Left ventricle myocardium superior (tissue), 1 donor: Measurements from ENCODE around the gene LRP6. TPM values are rescaled to one million over a fixed set of nuclear protein-coding genes. Genes with fewer than 3 reads are reported as not detected.
A peak's percentile ranks its signal among the peaks of the same experiment; 100 is the strongest.
"Not testable (repeated sequence)": the region's sequence is repeated elsewhere in the genome, so short reads cannot be mapped to it uniquely, and the experiment has no call there.

ENCODE experiments used
- ATAC-seq: fragments of 200-7000 bp; cut with Tn5 transposase; one replicate; pipeline ENCODE4 v1.9.1; 2020; ENCODE audit warnings: mild to moderate bottlenecking, moderate library complexity
- DNase-seq: peaks from one replicate; pipeline ENCODE4 v3.0.0-alpha.2; 2020
- intact Hi-C: fragments of 100-400 bp; cut with micrococcal nuclease; formaldehyde crosslinking; loops from one replicate; pipeline ENCODE4 v1.11.0; 2022
- total RNA-seq: library from RNA; stranded (reverse); fragmentation: NEBNext Ultra II Directional; extraction: Animal tissue kit (Norgen Biotek cat#: 25700); gene quantifications from one replicate; pipeline ENCODE4 v1.2.1, GENCODE V29; 2021
- donor health status: DM: no; HTN: yes; CAD: no; lungs with severe emphysema.

LRP6 gene
- total RNA-seq, 1 donor from 2014 or later = 27.3 TPM

DNA sequence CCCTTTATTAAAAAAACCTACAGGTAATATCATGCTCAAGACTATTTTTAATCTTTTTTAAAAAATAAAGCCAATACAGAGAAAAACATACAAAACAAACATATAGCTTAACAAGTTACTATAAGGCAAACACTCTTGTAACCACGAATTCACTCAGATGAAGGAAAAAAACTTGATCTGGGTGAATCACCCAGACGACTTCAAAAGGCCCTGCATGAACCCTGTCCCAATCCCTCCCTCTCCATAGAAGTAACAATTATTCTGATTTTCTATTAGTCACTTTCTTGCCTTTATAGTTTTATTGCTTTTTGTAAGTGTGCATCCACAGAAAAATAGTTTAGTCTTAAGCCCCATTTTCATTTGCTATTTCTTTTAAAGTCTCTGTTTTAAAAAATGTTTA lies 72.6 kb downstream of the LRP6 start:
- no peak for ATAC-seq
- intact Hi-C loops = no loop called here

DNA sequence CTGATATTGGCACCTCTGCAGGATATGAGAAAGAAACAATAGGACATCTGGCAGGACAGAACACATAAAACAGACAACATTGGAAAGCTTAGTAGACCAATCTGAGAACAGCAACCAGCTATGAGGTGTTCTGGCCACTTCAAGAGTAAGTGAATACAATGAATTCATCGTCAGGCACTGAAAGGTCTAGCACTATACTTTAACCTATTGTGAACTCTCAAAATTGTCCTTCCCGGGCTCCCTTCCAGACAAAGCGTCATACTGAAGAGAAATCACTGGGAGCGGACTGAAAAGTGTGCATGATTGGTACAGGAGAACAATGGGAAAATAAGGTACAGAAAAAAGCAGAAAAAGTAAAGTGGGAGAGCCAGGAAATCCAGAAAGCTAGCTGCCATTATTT lies 75.8 kb downstream of the LRP6 start:
- ATAC-seq (no peak), DNase-seq (no peak)
- intact Hi-C loops = no loop called here

More for the DNA sequence above, 72.6 kb downstream of the LRP6 start:
- DNase-seq = no peak

DNA sequence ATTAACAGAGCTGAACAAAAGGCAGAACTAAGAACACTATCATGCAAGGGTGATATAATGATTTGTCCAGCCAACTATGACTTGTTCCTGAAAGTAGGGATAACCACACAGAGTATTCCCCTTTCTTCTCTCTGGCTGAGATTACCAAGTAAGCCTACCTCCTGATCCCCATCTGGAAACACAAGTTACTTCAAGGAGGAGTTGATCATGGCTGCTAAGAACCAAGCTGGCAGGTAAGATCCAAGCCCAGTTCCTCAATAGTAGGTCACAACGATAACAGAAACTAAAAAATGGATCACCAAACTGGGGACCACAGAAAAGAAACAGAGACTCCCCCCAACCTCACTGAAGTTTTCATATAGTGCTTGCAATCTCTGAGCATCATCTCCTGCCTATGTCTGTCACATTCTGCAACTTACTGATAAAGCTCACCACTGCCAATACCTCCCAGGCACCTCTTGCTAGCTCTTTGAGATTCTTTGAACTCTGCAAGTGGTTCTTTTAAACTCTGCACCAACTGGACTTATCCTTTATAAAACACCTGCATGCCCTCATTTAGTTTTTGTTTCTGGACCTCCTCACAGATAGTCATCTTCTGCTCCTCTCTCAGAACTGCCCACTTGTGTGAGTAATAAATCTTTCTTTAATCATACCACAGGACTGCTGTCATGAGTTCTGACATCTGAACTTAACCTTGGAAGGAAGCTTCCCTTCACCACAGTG lies 76.6 kb downstream of the LRP6 start:
- no peak for ATAC-seq
- intact Hi-C loops = no loop called here
- DNase-seq = no peak

DNA sequence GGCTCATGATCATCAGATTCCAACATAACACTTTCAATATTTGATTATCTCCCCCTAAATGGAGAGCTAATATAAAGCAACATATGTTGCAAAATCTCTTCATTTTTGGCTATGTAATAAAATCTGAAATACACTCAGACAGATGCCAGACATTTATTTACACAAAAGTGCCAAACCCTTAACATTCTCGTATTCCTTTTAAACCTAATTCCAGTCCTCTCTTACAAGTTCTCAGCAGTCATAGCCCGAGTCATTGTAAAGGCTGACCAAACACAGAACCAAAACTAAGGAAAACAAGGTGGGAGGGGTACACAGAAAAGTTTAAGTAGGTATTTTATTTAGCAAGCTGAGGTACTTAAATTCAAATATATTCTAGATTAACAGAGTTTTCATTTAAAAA lies 81.4 kb downstream of the LRP6 start:
- intact Hi-C loops = no loop called here

DNA sequence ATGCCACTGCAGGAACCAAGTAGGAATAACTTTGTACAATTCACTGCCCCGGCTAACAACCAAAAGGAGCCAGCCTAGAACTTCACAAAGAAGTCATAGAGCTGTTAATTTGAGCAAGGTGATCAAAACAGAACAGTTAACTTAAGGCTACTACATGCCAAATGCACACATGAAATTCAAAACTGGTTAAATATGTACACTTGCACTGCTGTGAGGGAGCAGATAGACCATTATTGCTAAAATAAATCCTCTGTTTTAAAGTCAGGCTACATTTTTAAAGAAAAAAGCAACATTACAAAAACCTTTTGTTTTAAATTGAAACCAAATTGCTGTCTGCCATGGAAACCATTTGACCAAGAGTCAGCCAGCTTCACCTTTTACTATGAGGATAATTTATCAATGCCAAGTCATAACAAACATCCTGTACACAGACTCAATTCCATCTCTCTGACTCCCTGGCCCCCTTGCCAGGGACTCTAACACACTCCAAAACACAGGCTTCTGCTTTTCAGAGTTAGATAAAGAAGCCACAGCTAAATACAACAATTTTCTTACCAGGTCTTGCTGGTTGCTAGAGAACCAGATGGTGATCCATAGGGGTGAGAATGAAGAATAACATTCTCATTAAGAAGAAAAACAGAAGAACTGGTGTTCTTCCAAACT lies 84.0 kb downstream of the LRP6 start:
- intact Hi-C loops = no loop called here
- DNase-seq = no peak
- ATAC-seq = peak; percentile 31

More for the DNA sequence above, 81.4 kb downstream of the LRP6 start:
- DNase-seq (no peak), ATAC-seq (no peak)

DNA sequence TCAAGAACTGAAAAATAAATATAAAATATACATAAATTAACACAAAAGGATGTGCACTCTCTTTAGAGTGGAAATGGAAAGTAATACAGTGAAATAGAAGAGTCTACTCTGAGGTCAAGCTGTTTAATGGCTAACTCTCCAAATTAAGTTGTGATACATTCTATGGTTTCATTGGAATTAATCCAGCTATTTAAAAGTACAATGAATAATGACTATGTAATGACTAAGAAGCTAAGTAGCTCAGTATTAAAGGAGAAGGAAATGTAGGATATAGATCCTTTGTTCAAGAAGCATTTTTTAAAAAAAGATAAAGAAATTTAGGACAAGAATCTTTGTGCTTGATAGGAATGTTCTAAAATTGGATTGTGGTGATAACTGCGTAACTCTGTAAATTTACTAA lies 85.3 kb downstream of the LRP6 start:
- DNase-seq = no peak
- no peak for ATAC-seq
- intact Hi-C loops = no loop called here

DNA sequence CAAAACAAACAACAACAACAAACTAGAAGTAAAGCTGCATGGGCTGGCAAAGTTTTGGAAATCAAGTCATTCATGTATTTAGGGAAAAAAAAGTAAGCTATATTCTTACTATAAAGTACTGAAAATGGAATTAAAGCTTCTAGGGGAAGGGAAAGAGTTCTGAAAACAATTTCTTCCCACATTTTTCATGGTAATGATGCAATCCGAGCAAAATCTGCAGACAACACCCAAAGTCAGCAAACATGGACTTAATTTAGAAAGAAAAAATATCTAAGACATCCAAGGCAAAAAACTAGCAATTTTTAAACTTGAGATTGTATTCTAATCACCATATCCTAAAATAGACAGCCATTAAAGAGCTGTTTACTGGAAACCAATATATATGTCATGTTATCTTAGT lies 86.3 kb downstream of the LRP6 start:
- no peak for ATAC-seq
- DNase-seq = no peak
- intact Hi-C loops = no loop called here

DNA sequence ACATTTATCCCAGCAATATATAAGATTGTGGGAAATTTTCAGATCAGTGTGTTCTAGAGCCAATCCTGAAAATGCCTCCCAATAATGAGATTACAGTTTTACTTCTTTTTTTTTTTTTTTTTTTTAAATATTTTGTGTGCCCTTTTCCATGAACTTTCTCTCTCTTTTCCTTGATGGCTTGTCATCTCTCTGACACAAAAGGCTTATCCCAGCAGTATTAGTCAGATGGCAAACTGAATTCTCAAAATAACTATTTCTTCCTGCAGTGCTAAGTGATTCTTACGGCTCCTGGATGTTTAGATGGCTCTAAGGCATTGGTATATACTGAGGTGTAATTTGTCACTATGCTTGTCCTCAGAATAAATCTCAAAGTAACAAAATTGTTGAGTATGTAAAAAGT lies 86.7 kb downstream of the LRP6 start:
- intact Hi-C loops = no loop called here
- DNase-seq (no peak), ATAC-seq (no peak)

DNA sequence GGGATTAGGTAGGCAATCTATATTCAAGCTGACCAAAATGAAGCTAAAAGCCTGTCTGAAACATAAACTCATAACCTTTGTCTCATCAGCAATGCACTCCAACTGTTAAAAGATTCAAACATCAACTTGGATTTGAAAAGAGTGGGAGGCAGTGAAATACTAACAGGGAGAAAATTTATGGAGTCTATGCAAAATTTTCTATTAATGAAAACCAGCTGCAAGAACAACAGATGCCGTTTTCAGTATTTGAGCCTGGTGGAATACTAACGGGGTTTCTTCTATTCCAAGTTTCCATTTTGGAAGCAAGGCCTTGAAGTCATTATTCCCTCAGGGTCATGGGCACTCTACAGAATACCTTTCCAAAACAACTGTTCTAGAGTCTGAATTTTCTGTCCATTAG lies 88.3 kb downstream of the LRP6 start:
- intact Hi-C loops = no loop called here
- DNase-seq = no peak
- ATAC-seq = no peak

DNA sequence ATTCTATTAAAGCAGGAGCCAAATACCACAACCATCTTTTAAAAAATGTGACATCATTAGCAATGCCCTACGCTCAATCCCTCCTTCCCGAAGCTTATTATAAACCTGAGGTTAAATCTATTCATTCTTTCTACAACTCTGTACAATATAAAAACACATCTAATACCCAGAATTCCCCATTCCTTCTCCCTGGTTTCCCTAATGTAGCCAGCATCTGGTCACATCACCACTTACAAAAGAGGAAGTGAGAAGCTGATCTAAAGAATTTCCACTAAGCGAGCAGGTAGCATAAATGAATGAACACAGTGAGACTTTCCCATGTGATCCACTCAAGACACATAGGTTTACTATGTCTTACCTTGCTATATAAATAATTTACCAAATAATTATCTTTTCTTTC lies 90.4 kb downstream of the LRP6 start:
- no peak for DNase-seq
- intact Hi-C loops = no loop called here
- no peak for ATAC-seq

DNA sequence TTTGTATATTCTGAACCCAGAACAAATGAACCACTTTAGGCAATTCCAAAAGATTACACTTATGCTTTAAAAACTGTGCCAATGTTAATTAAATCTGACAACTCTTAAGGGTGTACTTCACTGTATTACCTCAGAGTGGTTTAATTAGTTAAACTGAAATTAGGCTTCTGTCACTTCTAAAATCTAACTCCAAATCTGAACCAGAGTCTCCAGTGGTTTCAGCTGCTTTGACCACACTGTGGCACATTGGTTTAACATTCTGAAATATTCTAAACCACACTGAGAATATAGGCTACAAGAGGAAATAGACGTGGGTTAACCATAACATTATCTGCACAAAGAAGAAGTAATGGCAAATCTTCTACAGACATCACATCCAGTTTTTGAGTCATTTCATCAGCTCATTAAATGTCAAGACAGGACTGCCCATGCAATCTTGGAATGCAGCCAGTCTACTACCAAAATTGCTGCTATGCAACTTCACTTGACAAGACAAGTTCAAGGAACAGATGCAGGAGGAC lies 94.8 kb downstream of the LRP6 start:
- intact Hi-C loops = no loop called here
- no peak for DNase-seq
- ATAC-seq = no peak

DNA sequence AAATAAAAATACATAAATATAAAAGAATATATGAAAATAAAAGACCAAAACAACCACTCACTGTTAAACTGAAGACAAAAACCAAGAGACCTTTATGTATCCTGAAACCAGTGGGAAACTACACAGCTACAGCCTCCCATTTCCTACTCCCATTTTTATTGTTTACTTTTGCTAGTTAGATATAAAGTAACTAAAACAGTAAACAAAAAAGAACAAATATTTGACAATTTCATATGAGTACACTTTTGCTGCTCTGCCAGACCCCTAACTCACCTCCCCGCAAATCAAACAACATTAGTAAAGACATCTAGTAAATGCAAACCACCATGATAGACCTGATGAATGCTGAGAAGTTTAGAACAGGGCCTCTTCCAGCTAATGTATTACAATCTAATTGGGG lies 99.0 kb downstream of the LRP6 start:
- no peak for ATAC-seq
- no peak for DNase-seq
- intact Hi-C loops = no loop called here

DNA sequence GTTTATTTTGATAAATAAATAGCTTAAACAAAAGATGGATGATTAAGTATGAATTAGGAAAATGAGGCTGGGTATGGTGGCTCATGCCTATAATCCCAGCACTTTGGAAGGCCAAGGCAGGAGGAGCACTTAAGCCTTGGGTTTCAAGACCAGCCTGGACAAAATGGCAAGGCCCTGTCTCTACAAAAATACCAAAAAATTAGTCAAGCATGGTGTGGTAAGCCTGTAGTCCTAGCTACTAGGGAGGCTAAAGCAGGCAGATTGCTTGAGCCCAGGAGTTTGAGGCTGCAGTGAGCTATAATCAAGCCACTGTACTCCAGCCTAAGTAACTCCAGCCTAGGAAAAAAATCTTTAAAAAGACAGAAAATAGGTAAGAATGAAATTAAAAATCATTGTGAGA lies 100.1 kb downstream of the LRP6 start:
- intact Hi-C loops = no loop called here
- no peak for ATAC-seq
- DNase-seq = no peak

DNA sequence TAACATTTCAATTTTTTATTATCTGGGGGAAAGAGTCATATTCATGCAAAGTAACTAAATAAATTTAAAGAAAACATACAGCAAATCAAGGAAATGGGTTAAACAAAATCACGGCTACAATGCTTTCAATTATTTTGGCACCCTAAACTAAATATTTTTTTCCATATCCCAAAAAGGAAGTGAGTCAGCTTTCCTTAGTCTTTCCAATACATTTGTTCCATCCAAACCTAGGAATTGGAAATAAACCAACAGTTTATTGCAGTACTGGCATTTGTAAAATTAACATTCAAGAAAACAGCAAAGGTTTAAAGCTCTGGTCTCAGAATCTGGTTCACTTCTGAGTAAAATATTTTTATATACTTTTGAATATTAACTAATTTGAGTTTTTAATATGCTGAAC lies 106.9 kb downstream of the LRP6 start:
- ATAC-seq = peak; percentile 42
- intact Hi-C loops = no loop called here
- DNase-seq = no peak

DNA sequence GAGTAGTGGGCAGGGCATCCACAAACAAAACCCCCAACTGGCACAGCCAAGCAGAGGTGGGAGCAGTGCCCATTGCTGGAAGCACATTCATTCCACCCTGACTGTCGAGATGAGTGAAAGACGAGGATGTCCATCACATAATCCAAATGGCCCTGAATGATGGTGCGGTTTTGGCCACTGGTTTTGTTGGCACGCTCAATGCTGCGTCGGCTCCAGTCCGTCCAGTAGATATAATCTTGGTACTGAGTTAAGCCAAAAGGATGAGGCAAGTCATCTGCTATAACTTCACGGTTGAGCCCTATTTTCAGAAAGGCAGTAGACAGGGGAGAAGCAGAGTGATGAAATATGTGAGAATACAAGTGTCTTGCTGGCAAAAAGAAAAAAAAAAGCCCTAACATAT lies 108.0 kb downstream of the LRP6 start:
- ATAC-seq = peak; percentile 83
- peak; percentile 42 for DNase-seq
- intact Hi-C loops = no loop called here

DNA sequence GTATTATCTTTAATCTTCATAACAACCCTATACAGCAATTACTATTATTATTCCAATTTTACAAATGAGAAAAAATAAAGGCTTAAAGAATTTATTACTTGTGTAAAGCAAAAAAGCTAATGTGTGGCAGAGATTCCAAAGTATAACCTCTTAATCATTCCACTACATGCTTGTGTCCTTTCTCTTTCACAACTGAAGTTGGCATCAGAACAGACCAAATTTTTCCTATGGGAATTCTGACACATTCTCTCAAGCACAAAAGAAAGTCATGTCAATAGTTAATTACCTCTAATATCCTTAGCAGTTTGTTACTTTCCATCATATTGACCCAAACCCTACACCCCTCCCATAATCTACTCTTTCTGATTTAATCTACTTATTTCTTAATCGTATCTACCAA lies 109.4 kb downstream of the LRP6 start:
- intact Hi-C loops = no loop called here
- DNase-seq (no peak), ATAC-seq (no peak)

DNA sequence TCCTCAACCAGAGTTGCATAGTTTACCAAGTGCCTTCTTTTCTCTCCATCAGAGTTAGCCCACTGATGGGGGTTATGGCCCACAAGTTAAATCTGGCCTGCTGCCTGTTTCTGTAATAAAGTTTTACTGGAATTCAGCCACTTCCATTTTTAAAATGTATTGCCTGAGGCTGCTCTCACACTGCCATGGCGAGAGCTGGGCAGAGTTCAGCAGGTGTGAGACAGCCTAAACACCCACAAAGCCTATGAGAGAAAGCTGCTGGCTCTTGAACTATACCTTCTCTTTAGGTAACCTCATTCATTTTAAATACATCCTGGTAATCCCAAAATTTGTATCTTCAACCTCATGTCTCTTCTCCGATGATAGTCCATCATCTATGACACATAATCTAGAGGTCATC lies 110.0 kb downstream of the LRP6 start:
- intact Hi-C loops = no loop called here
- DNase-seq (no peak), ATAC-seq (no peak)

DNA sequence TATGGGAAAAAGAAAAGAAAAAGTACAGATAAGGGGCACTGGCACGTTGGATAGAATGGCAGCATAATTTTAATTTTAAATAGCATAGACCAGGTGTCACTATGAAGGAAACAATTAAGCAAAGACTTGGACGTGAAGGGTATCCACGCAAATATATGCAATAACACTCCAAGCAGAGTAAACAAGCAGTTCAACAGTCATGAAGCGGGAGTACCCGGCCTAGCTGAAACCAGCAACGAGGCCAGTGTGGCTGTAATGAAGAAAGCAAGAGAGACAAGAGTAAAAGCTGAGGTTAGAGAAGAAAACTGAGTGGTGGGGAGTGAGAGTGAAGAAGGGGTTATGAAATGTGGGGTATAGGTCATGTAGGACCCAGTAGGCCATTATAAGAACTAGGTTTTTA lies 110.7 kb downstream of the LRP6 start:
- no peak for DNase-seq
- intact Hi-C loops = no loop called here
- no peak for ATAC-seq

DNA sequence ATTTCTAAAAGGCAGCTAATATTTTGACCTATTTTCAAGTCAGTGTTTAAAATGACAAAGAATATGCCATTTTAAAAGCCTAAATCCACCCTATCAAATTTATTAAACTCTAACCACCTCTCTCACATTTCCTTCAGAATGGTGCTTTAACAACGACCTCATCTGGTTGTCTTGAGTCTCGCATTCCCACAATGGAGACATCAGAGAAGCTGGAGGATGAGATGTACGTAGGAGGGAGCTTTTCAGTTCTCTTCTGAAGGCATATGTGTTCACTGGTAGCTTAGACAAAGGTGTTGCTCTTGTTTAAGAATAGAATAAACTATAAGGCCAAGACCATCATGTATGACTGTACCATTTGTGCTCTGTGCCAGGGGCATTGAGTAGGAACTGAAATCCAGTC lies 113.2 kb downstream of the LRP6 start:
- DNase-seq = no peak
- intact Hi-C loops = no loop called here
- ATAC-seq = no peak

DNA sequence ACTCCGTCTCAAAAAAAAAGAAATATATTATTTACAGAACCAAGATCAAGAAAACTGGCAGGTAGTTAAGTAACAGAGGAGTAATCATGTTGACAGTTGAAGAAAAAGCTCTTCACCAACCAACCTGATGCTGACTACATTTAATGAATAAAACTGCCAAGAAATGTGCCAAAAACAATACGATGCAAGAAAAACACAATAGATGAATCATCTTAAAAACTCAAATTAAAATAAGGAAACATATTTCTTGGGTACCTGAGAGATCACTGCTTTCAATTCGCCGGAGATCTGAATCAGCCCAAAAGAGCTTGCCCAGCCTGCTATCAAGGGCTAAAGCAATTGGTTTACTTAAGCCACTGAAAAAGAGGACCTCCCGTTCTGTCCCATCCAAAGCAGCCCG lies 119.7 kb downstream of the LRP6 start:
- intact Hi-C loops = no loop called here
- ATAC-seq (no peak), DNase-seq (no peak)

DNA sequence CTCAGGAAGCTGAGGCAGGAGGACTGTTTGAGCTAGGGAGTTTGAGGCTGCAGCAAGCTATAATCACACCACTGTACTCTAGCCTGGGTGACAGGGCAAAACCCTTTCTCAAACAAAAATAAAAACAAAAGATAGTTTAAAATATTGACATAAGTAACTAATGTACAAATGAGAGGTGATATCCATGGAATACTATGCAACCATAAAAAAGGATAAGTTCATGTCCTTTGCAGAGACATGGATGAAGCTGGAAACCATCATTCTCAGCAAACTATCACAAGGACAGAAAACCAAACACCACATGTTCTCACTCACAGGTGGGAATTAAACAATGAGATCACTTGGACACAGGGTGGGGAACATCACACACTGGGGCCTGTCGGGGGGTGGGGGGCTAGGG lies 122.3 kb downstream of the LRP6 start:
- DNase-seq, intact Hi-C loops, ATAC-seq: not testable (repeated sequence)
